Superior temporal gyrus (tissue), 1 donor: ENCODE measurements around the gene PDZRN4.
"Not testable (repeated sequence)": the region's sequence is repeated elsewhere in the genome, so short reads cannot be mapped to it uniquely, and the experiment has no call there.

ENCODE experiments used
- DNase-seq: peaks from one replicate; pipeline ENCODE4 v3.0.0-alpha.2; 2016; ENCODE audit errors: extremely low spot score

Gene PDZRN4

DNA sequence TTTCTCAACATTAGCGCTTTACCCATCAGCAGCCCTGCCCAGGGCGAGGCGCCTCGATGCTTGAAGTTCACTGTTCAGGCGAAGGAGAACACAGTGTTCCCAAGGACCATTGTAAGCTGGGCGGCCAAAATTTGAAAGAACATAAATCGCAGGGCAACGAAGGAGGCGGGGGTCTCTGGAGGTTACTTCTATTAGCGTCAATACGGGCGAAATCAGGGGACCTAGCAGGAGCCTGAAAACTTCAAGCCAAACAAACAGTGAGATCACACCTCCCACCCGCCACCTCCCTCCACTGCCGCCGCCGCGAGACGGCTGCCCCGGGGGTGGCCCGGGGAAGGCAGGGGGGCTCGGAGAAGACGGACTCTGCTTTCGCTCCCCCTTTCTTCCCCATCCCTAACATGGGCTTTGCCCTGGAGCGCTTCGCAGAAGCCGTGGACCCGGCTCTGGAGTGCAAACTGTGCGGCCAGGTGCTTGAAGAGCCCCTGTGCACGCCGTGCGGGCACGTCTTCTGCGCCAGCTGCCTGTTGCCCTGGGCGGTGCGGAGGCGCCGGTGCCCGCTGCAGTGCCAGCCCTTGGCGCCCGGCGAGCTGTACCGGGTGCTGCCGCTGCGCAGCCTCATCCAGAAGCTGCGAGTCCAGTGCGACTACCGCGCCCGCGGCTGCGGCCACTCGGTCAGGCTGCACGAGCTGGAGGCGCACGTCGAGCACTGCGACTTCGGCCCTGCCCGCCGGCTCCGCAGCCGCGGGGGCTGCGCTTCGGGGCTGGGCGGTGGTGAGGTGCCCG is at the start of gene PDZRN4:
TSS of gene PDZRN4 (plus strand) at position 263 of the 783 bp plus-strand sequence.
- DNase-seq = no peak

- DNase-seq = peak; percentile 48
These were observed 48.0 kb upstream of the PDZRN4 start for GRCh38 chr12:41140117-41140516.

- no peak for DNase-seq
These were observed 47.0 kb upstream of the PDZRN4 start for GRCh38 chr12:41141104-41141503.

DNA sequence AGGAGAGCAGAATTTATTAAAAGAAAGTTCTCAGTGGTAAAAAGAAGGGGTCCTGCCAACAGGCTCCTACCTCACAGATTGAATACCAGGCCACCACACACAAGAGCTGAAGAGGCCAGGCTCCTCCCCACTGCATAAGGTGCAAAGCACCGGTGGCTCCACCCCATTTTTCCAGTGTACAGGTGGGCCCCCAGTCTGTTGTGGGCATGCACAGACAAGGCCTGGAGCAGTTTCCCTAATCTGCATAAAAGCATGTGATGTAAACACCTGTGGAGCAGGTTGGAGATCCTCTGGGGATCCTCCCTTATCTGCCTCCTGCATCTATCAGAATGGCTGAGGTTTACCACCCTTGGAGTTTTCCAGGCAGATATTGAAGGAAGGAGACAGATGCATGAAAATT is 45.7 kb upstream of the PDZRN4 start:
- no peak for DNase-seq

GRCh38 chr12:41151793-41152192 is 36.3 kb upstream of the PDZRN4 start:
- peak; percentile 56 for DNase-seq

DNA sequence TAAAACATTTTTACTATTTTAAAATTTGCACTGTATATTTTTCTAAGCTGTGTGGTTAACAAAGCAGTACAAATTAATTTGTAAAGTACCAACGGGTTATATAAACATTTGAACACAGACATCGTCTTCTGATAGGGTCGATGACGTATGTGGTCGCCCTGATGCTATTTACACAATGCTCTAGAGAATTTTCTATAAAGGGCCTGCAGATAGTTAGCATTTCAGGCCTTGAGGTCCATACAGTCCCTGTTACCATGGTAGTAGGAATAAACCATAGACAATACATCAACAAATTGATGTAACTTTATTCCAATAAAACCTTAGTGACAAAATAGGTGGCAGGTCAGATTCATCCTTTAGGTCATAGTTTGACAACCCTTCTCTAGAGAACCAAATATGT is 25.7 kb upstream of the PDZRN4 start:
- DNase-seq = no peak

GRCh38 chr12:41167701-41168100 is 20.4 kb upstream of the PDZRN4 start:
- DNase-seq = no peak

- DNase-seq = no peak
These were observed 13.5 kb upstream of the PDZRN4 start for GRCh38 chr12:41174602-41175001.

DNA sequence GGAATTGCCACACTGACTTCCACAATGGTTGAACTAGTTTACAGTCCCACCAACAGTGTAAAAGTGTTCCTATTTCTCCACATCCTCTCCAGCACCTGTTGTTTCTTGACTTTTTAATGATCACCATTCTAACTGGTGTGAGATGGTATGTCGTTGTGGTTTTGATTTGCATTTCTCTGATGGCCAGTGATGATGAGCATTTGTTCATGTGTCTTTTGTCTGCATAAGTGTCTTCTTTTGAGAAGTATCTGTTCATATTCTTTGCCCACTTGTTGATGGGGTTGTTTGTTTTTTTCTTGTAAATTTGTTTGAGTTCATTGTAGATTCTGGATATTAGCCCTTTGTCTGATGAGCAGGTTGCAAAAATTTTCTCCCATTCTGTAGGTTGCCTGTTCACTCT is 8.6 kb upstream of the PDZRN4 start:
- DNase-seq = not testable (repeated sequence)

DNA sequence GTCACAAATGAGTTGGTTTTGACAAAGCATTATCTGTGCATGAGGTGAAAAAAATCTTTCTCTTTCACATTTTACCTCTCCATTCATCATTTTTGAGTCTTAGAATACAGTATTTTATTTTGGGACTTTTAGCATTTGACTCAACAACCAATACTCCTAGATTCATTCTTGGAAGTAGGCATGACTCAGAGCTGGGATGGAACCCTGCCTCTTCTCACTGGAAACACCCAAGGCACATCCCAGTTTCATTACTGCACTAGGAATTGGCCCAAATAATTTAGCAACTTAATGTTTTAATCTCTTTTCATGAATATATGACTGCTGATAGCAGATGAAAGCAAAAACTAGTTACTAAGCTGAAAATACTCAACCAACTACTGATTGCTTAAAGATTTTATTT is 3.3 kb upstream of the PDZRN4 start:
- DNase-seq = no peak

GRCh38 chr12:41186026-41186425 is 2.1 kb upstream of the PDZRN4 start:
- no peak for DNase-seq

- no peak for DNase-seq
These were observed 798 bp downstream of the PDZRN4 start for GRCh38 chr12:41188841-41189394.

GRCh38 chr12:41189395-41190251 is 1.5 kb downstream of the PDZRN4 start:
- peak; percentile 61 for DNase-seq

DNA sequence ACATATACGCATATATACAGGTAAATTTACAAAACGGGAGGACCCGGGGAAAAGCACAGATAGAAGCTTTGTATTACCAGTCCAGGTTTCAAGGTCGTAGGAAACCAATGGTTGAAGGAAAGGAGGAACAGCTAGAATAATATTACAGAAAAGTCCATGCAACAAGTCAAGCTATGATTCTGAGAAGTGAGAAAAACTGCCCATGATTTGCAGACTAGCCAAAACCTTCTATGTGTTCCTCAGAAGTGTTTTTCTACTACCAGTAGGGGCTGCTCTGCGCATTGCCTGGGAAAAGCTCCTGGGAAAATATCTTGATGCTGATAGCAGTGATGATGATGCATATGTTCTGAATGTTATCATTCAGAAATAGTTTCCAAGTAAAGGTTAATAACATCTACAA is 2.2 kb downstream of the PDZRN4 start:
- DNase-seq = peak; percentile 84

DNA sequence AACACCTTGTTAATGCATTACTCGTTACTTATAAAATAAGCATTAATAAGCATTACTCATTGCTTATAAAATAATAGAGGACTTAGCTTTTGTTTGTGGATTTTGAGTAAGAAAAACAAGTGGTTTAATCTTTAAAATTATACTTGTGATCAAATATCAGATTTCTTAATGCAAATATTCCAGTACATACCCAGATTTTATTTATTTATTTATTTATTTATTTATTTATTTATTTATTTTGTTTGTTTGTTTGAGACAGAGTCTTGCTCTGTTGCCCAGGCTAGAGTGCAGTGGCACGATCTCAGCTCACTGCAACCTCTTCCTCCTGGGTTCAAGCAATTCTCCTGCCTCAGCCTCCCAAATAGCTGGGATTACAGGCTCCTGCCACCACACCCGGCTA is 3.4 kb downstream of the PDZRN4 start:
- DNase-seq = not testable (repeated sequence)

GRCh38 chr12:41193311-41193710 is 5.2 kb downstream of the PDZRN4 start:
- no peak for DNase-seq

GRCh38 chr12:41202051-41202450 is 13.9 kb downstream of the PDZRN4 start:
- no peak for DNase-seq

DNA sequence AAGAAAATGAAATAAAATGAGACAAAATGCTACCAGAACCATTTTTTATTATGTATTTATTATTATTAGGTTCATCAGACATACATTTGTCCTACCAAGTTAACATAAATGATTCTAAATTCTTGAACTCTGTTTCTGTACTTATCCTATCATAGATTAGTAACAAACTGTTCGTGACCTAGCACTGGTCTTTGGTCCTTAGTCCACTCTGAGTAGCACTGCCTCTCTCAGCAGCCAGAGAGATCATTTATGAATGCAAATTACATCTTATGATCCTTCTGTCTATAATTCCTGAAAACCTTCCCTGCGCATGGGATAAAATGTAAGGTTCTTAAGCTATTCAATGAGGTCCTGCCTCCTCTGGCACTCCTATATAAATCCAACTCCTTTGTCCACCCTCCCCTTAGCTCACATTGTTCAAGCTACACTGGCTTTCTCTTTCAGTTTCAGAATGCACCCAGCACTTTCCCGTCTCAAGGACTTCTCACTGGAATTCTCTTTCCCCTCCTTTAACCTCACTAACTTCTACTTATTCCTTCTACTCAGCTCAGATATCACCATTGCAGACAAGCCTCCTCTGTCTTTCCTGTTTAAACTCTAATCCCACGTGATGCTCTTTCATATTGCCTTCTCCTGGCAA is 17.1 kb downstream of the PDZRN4 start:
- DNase-seq = peak; percentile 35

DNA sequence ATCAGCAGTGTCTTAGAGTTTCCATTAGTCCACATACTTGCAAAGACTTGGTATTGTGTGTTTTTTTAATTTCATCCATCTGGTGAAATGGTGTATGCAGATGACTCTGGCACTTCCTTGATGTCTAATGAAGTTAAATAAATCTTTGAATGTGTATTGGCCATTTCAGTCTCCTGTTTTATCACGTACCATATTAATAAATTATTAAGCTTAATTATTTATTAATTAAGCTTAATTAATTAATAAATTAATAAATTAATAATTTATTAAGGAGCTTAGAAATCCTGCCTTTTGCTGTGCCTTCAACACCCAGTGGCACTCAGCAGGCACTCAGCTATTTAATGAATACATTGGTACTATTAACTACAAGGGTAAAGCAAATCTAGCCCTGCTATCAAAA is 18.2 kb downstream of the PDZRN4 start:
- no peak for DNase-seq

- no peak for DNase-seq
These were observed 23.3 kb downstream of the PDZRN4 start for GRCh38 chr12:41211448-41211847.

GRCh38 chr12:41212625-41213024 is 24.5 kb downstream of the PDZRN4 start:
- peak; percentile 59 for DNase-seq

GRCh38 chr12:41213107-41213506 is 25.0 kb downstream of the PDZRN4 start:
- DNase-seq = peak; percentile 50
